H1 (cell line): ENCODE measurements around the gene ASTN2. TPM values are rescaled to one million over a fixed set of nuclear protein-coding genes. Genes with fewer than 3 reads are reported as not detected.

Experiments used
- CTCF ChIA-PET: fragments of 300-600 bp; sonication (Branson Sonifier 250); formaldehyde crosslinking; loops from one replicate; lab custom pipeline; 2021; ENCODE audit not compliant: partially characterized antibody; lab: Charles Lee
- POLR2A ChIA-PET: fragments of 300-600 bp; sonication (Branson Sonifier 250); formaldehyde crosslinking; loops from one replicate; lab custom pipeline; 2021; ENCODE audit warnings: inconsistent platforms; ENCODE audit not compliant: partially characterized antibody; lab: Charles Lee
- DNase-seq, 2 experiments: peaks; one replicate each; pipeline versions ENCODE4 v3.0.0 to v3.0.0-alpha.2; 2010 to 2022; ENCODE audit warnings: low spot score in 2 of 2, low read depth in 1 of 2, mixed read lengths in 1 of 2
- FAIRE-seq: peaks from 2 replicates; lab custom pipeline; 2011; peaks lifted over from hg19 to GRCh38; lab: Jason Lieb, UNC
- H2AFZ ChIP-seq: 2 replicates; pipeline ENCODE4 v1.8.1; 2012; ENCODE audit warnings: low read length, inconsistent platforms
- H2AK5ac ChIP-seq: 2 replicates; pipeline ENCODE4 v1.6.1; 2013; ENCODE audit warnings: low read depth, low read length
- H2BK120ac ChIP-seq: replicated peaks from 2 replicates; pipeline ENCODE3; 2013; ENCODE audit warnings: low read depth, low read length, inconsistent platforms
- H2BK12ac ChIP-seq: 2 replicates; pipeline ENCODE4 v1.6.1; 2013; ENCODE audit warnings: low read depth, low read length
- H2BK15ac ChIP-seq: 2 replicates; pipeline ENCODE4 v1.6.1; 2013; ENCODE audit warnings: low read length
- H2BK20ac ChIP-seq: 2 replicates; pipeline ENCODE4 v1.6.1; 2013; ENCODE audit warnings: low read length
- H2BK5ac ChIP-seq: 2 replicates; pipeline ENCODE4 v1.6.1; 2013; ENCODE audit warnings: low read depth, low read length
- H3K14ac ChIP-seq: 2 replicates; pipeline ENCODE4 v1.6.1; 2013; ENCODE audit warnings: inconsistent platforms; ENCODE audit not compliant: insufficient read length
- H3K18ac ChIP-seq: 2 replicates; pipeline ENCODE4 v1.6.1; 2013; ENCODE audit warnings: low read length; ENCODE audit errors: extremely low read depth
- H3K23ac ChIP-seq: 2 replicates; pipeline ENCODE4 v1.6.1; 2013; ENCODE audit warnings: inconsistent platforms; ENCODE audit not compliant: insufficient read length
- H3K23me2 ChIP-seq: 2 replicates; pipeline ENCODE4 v1.6.1; 2013; ENCODE audit warnings: low read depth, low read length
- H3K27ac ChIP-seq: 2 replicates; pipeline ENCODE4 v1.6.1; 2011; ENCODE audit warnings: low read depth, low read length, inconsistent platforms
- H3K27me3 ChIP-seq, 4 experiments: replicated peaks in 1 of 4; 1 replicate in 1 of 4; 2 replicates in 3 of 4; pipeline versions ENCODE4 v1.6.1 to v1.8.1; 2011 to 2013; ENCODE audit warnings: low read length in 3 of 4, mild to moderate bottlenecking in 3 of 4, inconsistent platforms in 2 of 4, mixed read lengths in 2 of 4, moderate library complexity in 1 of 4; ENCODE audit not compliant: control insufficient read depth in 3 of 4, insufficient read depth in 3 of 4; ENCODE audit errors: extremely low read depth in 1 of 4
- H3K36me3 ChIP-seq, 4 experiments: 2 replicates each; pipeline versions ENCODE4 v1.6.1 to v1.8.1; 2011 to 2013; ENCODE audit warnings: mild to moderate bottlenecking in 4 of 4, low read length in 3 of 4, moderate library complexity in 2 of 4, control low read depth in 1 of 4, inconsistent platforms in 1 of 4; ENCODE audit not compliant: insufficient read depth in 4 of 4, control insufficient read depth in 2 of 4
- H3K4ac ChIP-seq: replicated peaks from 2 replicates; pipeline ENCODE3; 2013; ENCODE audit warnings: low read length, low read depth, mixed read lengths, inconsistent platforms; ENCODE audit not compliant: insufficient read length
- H3K4me1 ChIP-seq, 4 experiments: replicated peaks in 1 of 4; 1 replicate in 1 of 4; 2 replicates in 3 of 4; pipeline versions ENCODE4 v1.6.1 to v1.8.1; 2011 to 2013; ENCODE audit warnings: low read length in 3 of 4, inconsistent platforms in 2 of 4, mixed read lengths in 1 of 4; ENCODE audit not compliant: insufficient read depth in 4 of 4, control insufficient read depth in 3 of 4
- H3K4me2 ChIP-seq, 2 experiments: 2 replicates each; pipeline versions ENCODE4 v1.6.1 to v1.8.1; 2011 to 2013; ENCODE audit warnings: low read depth in 2 of 2, low read length in 2 of 2, control low read depth in 1 of 2, inconsistent platforms in 1 of 2, mild to moderate bottlenecking in 1 of 2; ENCODE audit not compliant: insufficient read depth in 1 of 2
- H3K4me3 ChIP-seq, 4 experiments: fragments of 200-600, 300-600 bp in 1 of 4; sonication (generic), shearing (Covaris generic), sonication (Bioruptor Twin) in 1 of 4; 2 replicates each; pipeline versions ENCODE4 v1.5.1 to v1.8.1; 2011 to 2016; ENCODE audit warnings: low read length in 4 of 4, low read depth in 3 of 4, control low read depth in 2 of 4, inconsistent platforms in 2 of 4, mild to moderate bottlenecking in 2 of 4, mixed read lengths in 1 of 4, moderate library complexity in 1 of 4; ENCODE audit not compliant: insufficient read depth in 2 of 4; ENCODE audit errors: extremely low read depth in 1 of 4
- H3K56ac ChIP-seq: replicated peaks from 2 replicates; pipeline ENCODE3; 2013; ENCODE audit warnings: low read depth, mild to moderate bottlenecking, mixed read lengths, low read length, inconsistent platforms; ENCODE audit not compliant: insufficient read length
- H3K79me1 ChIP-seq: 2 replicates; pipeline ENCODE4 v1.6.1; 2013; ENCODE audit warnings: low read depth, low read length, control low read depth
- H3K79me2 ChIP-seq, 2 experiments: 2 replicates each; pipeline versions ENCODE4 v1.6.1 to v1.8.1; 2012 to 2013; ENCODE audit warnings: low read length in 2 of 2, mild to moderate bottlenecking in 2 of 2, inconsistent platforms in 1 of 2; ENCODE audit not compliant: insufficient read depth in 2 of 2, control insufficient read depth in 1 of 2
- H3K9ac ChIP-seq, 4 experiments: replicated peaks in 1 of 4; 1 replicate in 1 of 4; 2 replicates in 3 of 4; pipeline versions ENCODE4 v1.6.1 to v1.8.1; 2011 to 2013; ENCODE audit warnings: low read depth in 3 of 4, low read length in 3 of 4, control low read depth in 2 of 4, mild to moderate bottlenecking in 2 of 4, moderate library complexity in 2 of 4, inconsistent platforms in 1 of 4; ENCODE audit errors: extremely low read depth in 1 of 4
- H3K9me3 ChIP-seq, 2 experiments: 2 replicates each; pipeline versions ENCODE4 v1.6.1 to v1.8.1; 2012 to 2013; ENCODE audit warnings: mild to moderate bottlenecking in 2 of 2, moderate library complexity in 2 of 2, control low read depth in 1 of 2, inconsistent platforms in 1 of 2, low read depth in 1 of 2, low read length in 1 of 2, mixed read lengths in 1 of 2; ENCODE audit not compliant: insufficient read depth in 2 of 2
- H4K20me1 ChIP-seq, 2 experiments: replicated peaks in 1 of 2; 2 replicates each; pipeline versions ENCODE3 to v1.8.1; 2011 to 2013; ENCODE audit warnings: inconsistent platforms in 2 of 2, low read length in 2 of 2, mild to moderate bottlenecking in 1 of 2; ENCODE audit not compliant: insufficient read depth in 2 of 2, control insufficient read depth in 1 of 2
- H4K5ac ChIP-seq: 2 replicates; pipeline ENCODE4 v1.6.1; 2013; ENCODE audit warnings: low read length, low read depth, mixed read lengths, inconsistent platforms; ENCODE audit not compliant: insufficient read length
- H4K8ac ChIP-seq: 2 replicates; pipeline ENCODE4 v1.8.0; 2013; ENCODE audit warnings: mild to moderate bottlenecking, moderate library complexity, low read length, inconsistent platforms; ENCODE audit not compliant: insufficient read depth; ENCODE audit errors: extremely low read depth
- H4K91ac ChIP-seq: replicated peaks from 2 replicates; pipeline ENCODE3; 2013; ENCODE audit warnings: low read length, mixed read lengths, inconsistent platforms; ENCODE audit not compliant: insufficient read length
- CEBPB ChIP-seq: IDR thresholded peaks from 2 replicates; pipeline ENCODE4 v1.6.1; 2012; ENCODE audit warnings: low read depth, low read length
- HDAC2 ChIP-seq, 2 experiments: fragments of 300-600 bp in 1 of 2; sonication (generic) in 1 of 2; IDR thresholded peaks; 2 replicates each; pipeline ENCODE4 v1.6.1; 2011 to 2012; ENCODE audit warnings: low read depth in 2 of 2, low read length in 2 of 2, mild to moderate bottlenecking in 2 of 2, moderate library complexity in 2 of 2, borderline replicate concordance in 1 of 2, inconsistent platforms in 1 of 2
- WGBS, 2 experiments: shearing (Covaris generic) in 1 of 2; methylation state at CpG; one replicate each; pipeline versions ENCODE4 v1.1.6 to v1.1.7; 2013 to 2015; ENCODE audit warnings: low lambda C conversion rate in 2 of 2, mixed read lengths in 2 of 2, inconsistent platforms in 1 of 2, low coverage in 1 of 2, missing lambda C conversion rate in 1 of 2; ENCODE audit not compliant: insufficient replicate concordance in 2 of 2, insufficient coverage in 1 of 2, insufficient read length in 1 of 2; ENCODE audit errors: extremely low coverage in 1 of 2, missing lambda C conversion rate in 1 of 2; 5-methylcytosine and 5-hydroxymethylcytosine counted together
- polyA plus RNA-seq, 7 experiments: library from polyadenylated mRNA; depleted of rRNA in 3 of 7; stranded (reverse) in 5 of 7; unstranded in 2 of 7; fragments of >200 nt in 5 of 7; fragments of 200-250 nt in 2 of 7; gene quantifications; 1 replicate in 5 of 7; 2 replicates in 1 of 7; 4 replicates in 1 of 7; pipeline versions ENCODE4 v1.2.1 to v1.2.3, GENCODE V29; 2011 to 2013; ENCODE audit warnings: missing spikeins in 2 of 7, mixed read lengths in 2 of 7
- total RNA-seq: library from RNA; stranded (reverse); fragmentation: NEBNext Ultra II Directional; extraction: Animal tissue kit (Norgen Biotek cat#: 25700); gene quantifications from 2 replicates; pipeline ENCODE4 v1.2.1, GENCODE V29; 2021
- TF ChIP-seq, protein P1 (sequence below): IDR thresholded peaks from 2 replicates; pipeline ENCODE4 v1.6.1; 2012; ENCODE audit warnings: inconsistent platforms

ASTN2 gene
- total and polyA plus RNA-seq, 2 of the 8 experiments (the other 6 are each of a cell fraction or from before 2014, with no cell fraction given) = 8.2 to 13.7 TPM

DNA sequence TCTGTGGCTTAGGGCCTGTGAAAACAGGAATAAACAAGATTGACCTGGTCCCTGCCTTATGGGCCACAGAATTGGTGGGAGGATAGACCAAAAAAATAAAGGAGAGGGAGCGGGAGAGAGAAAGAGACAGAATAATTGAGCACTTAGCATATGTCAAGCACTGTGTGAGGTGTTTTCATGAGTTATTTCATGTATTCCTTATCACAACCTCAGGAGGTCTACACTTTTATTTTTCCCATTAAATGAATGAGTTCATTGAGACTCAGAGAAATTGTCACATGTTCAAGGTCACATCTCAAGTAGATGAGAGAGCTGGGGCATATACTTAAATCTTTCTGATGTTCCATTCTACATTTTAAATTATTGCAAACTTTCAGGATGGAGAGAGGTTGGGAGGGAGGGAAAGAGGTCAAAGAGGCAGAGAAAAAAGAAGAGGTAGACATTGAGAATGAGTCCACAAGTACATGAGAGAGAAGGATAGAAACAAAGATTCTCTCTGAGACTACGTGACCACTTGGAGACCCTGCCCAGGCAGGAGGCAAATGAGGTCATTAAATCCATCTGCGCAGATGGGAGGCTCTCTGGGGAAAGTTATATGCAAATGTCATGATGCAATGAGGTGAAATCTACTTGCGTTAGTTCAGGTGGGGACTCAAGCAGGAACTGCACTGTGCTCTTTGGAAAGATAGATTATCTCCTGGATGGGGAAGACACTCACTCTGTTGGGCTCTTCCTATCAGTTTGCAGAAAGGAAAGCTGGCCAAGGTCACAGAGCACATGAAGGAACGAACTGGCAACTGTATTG is 1019.8 kb downstream of the ASTN2 start:
- Histone ChIP-seq H2AK5ac (no peak overlapping the region), H3K4me3 (no peak overlapping the region), H2BK120ac (no peak overlapping the region), H3K14ac (no peak overlapping the region), H3K79me1 (no peaks in the 10 kb centered on the region), H2BK20ac (no peak overlapping the region), H4K5ac (no peak overlapping the region), H3K9me3 (no peaks in the 10 kb centered on the region), H2BK15ac (no peak overlapping the region), H3K56ac (no peak overlapping the region)
- no peak for FAIRE-seq
- no peak for DNase-seq
- no peak for TF ChIP-seq HDAC2 (IDR thresholded peaks at IDR 0.05; ENCODE audit: borderline replicate concordance in 1 of 2, low read depth in 2 of 2, low read length in 2 of 2)
- TF ChIP-seq, protein P1, sequence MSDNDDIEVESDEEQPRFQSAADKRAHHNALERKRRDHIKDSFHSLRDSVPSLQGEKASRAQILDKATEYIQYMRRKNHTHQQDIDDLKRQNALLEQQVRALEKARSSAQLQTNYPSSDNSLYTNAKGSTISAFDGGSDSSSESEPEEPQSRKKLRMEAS = no peak
- 0 out of 2 replicates have a peak, but pooled peaks have one; percentile 13 for TF ChIP-seq CEBPB
- TF ChIP-seq, all 59 proteins: peak for 1
- no peaks in the 10 kb centered on the region for H3K36me3 ChIP-seq
- H2BK12ac ChIP-seq = no peak overlapping the region
- H2AFZ ChIP-seq = no peak overlapping the region
- H3K4ac ChIP-seq = no peak overlapping the region
- H3K27me3 ChIP-seq = no peaks in the 10 kb centered on the region
- WGBS, 2 experiments = 79% methylated on average over 5 of the region's 5 CpGs; no CpG with 5 or more reads in 1 of the 2 experiments
- H4K8ac ChIP-seq = no peak overlapping the region
- H3K18ac ChIP-seq = no peak overlapping the region
- H3K27ac ChIP-seq = no peak overlapping the region
- H3K4me2 ChIP-seq = no peak overlapping the region
- H4K20me1 ChIP-seq = no peaks in the 10 kb centered on the region
- H4K91ac ChIP-seq = no peak overlapping the region
- no peak overlapping the region for H3K9ac ChIP-seq
- H3K23me2 ChIP-seq = no peaks in the 10 kb centered on the region; the same call in 1 of the 2 replicates
- H3K4me1 ChIP-seq = no peaks in the 10 kb centered on the region; a peak in 1 of 7 replicates
- ChIA-PET POLR2A (interaction anchor here (1.4 kb wide), 1 partner anchor 16 kb away, joined by 3 read pairs; no protein-coding TSS in a partner anchor), CTCF (no interaction called here)
- no peak overlapping the region for H3K23ac ChIP-seq
- no peaks in the 10 kb centered on the region for H3K79me2 ChIP-seq
- no peak overlapping the region for H2BK5ac ChIP-seq
